ENCODE data around the gene SOX9. TPM values are rescaled to one million over a fixed set of nuclear protein-coding genes. Genes with fewer than 3 reads are reported as not detected.

SOX9 gene
- total and polyA plus RNA-seq, 8 donors: 6.6 to 81.5 (median 60.1) TPM

DNA sequence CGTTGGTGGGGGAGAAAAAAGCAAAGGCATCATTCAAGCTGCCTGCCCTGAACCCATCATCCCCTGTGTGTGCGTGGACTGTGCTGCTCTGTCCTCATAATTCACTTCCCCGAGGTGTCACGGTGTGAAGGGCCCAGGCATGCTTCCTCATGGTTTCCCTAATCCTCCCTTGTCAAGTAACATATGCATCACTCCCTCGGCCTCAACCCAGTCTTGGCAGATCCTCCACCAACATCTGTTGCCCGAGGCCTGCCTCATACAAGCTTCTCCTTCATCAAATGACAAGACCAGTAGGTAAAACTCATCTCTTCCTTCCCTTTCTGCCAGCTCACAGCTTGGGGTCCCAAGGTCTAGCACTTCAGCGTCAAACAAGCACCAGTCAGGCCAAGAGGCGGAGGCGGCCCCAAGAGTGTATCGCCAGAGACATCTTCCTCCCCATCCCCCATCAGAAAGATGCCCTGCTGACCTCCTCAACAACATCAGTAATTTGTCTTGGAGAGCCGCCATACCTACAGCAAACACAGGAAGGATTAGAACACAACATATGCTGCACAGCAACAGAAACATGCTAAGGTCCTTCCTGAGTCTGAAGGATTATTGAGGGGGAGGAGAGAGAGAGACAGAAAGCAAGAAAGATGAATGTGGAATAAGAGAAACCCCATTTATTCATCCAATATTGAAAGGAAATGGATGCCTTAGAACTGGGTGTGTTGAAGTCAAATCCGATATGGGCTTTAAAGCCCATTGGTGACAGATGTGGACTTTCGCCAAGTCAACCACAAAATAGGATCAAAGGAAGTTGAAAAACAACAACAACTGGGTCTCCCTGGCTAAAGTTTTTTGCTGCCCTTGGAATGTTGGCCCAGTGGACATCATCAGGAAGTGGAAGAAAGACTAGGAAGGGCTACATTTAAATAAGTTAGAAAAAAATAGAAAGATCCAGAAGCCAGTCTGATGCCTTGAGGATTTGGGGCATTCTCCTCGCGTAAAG is 38.4 kb downstream of the SOX9 start:
- Histone ChIP-seq H3K36me3 (no peaks in the 10 kb centered on the region), H3K27me3 (no peaks in the 10 kb centered on the region), H3K4me3 (no peak overlapping the region), H3K9me3 (no peaks in the 10 kb centered on the region), H3K27ac (no peak overlapping the region), H3K4me1 (no peaks in the 10 kb centered on the region)
- TF ChIP-seq, protein P1, sequence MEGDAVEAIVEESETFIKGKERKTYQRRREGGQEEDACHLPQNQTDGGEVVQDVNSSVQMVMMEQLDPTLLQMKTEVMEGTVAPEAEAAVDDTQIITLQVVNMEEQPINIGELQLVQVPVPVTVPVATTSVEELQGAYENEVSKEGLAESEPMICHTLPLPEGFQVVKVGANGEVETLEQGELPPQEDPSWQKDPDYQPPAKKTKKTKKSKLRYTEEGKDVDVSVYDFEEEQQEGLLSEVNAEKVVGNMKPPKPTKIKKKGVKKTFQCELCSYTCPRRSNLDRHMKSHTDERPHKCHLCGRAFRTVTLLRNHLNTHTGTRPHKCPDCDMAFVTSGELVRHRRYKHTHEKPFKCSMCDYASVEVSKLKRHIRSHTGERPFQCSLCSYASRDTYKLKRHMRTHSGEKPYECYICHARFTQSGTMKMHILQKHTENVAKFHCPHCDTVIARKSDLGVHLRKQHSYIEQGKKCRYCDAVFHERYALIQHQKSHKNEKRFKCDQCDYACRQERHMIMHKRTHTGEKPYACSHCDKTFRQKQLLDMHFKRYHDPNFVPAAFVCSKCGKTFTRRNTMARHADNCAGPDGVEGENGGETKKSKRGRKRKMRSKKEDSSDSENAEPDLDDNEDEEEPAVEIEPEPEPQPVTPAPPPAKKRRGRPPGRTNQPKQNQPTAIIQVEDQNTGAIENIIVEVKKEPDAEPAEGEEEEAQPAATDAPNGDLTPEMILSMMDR (IDR thresholded peaks at IDR 0.05): no peak
- intact Hi-C loops (cut with DNase I): no loop called here
- ATAC-seq (peak; percentile 37), DNase-seq (peak in 2 of 4 donors; percentile 31 to 54)

DNA sequence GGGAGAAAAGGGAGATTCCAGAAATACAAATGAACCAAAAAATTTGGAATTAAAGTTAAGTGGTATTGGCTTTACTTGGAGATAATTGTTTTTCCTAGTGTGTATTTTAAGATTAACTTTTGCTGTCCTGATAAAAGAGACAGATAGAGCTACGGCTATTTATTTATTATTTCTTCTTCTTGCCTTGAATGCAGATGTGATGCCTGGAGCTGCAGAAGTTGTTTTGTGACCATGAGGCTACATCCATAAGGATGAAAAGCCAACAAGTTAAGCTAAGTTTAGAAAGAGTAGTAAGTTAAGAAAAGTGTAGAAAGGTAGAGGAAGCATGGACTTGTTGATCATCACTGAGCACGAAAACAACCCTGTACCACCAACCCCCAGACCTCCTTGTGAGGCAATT is 41.7 kb downstream of the SOX9 start:
- H3K36me3 ChIP-seq: no peaks in the 10 kb centered on the region
- intact Hi-C loops (cut with DNase I): no loop called here

DNA sequence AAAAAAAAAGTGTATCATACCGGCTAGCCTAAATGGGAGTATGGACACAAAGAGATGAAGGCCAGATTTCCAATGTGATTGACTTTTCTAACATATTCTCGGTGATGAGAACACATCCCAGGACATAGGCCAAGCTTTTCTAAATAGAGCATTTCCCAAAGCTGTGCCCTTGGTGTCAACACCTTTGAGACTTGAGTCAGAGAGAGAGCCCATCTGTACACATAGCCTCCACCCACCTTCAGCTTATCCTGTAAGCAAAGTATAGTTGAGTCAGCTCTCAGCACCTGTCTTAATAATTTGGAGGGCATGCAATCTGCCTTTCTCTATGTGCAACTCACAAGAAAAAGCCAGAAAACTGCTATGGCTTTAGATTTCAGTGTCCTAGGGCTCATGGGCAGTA is 42.7 kb downstream of the SOX9 start:
- TF ChIP-seq, protein P1 (IDR thresholded peaks at IDR 0.05): no peak
- Histone ChIP-seq H3K4me3 (no peak overlapping the region), H3K4me1 (no peaks in the 10 kb centered on the region), H3K27me3 (peaks cover 0 to 9% of the 10 kb centered on the region in 2 donors), H3K27ac (no peak overlapping the region), H3K36me3 (no peaks in the 10 kb centered on the region), H3K9me3 (no peaks in the 10 kb centered on the region)
- DNase-seq (no peak), ATAC-seq (no peak)
- intact Hi-C loops (cut with DNase I): no loop called here

More for the DNA sequence above, 41.7 kb downstream of the SOX9 start:
- peaks cover 0 to 9% of the 10 kb centered on the region in 2 donors for H3K27me3 ChIP-seq
- ATAC-seq (no peak), DNase-seq (no peak)
- H3K27ac ChIP-seq: no peak overlapping the region
- no peaks in the 10 kb centered on the region for H3K4me1 ChIP-seq
- no peak overlapping the region for H3K4me3 ChIP-seq
- TF ChIP-seq, protein P1 (IDR thresholded peaks at IDR 0.05): no peak
- no peaks in the 10 kb centered on the region for H3K9me3 ChIP-seq

DNA sequence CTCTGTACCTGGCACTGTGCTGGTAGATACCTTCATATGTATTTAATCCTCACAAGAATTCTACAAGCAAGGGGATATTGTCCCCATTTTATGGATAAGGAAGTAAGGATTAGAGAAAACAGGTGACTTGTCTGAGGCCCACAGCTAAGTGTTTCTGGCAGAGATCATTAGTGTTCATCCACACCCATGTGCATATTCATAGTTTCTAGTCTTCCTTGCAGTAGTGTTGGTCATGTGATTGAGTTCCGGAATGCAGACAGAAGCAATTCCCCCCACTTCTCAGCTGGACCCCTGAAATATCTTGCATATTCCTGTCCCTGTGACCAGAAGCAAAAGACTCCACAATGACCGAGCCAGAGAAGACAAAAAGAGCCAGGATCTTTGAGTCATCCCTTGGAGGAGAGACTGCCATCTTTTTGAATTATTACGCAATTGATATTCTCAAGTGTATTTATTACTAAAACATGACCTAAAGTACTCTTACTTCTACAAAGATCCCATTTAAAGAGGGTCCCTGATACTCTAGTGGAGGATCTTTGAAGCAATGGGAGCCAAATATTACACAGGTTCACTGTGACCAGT is 43.4 kb downstream of the SOX9 start:
- Histone ChIP-seq H3K27ac (no peak overlapping the region), H3K4me1 (no peaks in the 10 kb centered on the region), H3K27me3 (peaks cover 0 to 9% of the 10 kb centered on the region in 2 donors), H3K4me3 (no peak overlapping the region), H3K36me3 (no peaks in the 10 kb centered on the region), H3K9me3 (no peaks in the 10 kb centered on the region)
- TF ChIP-seq, protein P1 (IDR thresholded peaks at IDR 0.05): no peak
- ATAC-seq (no peak), DNase-seq (no peak)
- intact Hi-C loops (cut with DNase I): no loop called here

DNA sequence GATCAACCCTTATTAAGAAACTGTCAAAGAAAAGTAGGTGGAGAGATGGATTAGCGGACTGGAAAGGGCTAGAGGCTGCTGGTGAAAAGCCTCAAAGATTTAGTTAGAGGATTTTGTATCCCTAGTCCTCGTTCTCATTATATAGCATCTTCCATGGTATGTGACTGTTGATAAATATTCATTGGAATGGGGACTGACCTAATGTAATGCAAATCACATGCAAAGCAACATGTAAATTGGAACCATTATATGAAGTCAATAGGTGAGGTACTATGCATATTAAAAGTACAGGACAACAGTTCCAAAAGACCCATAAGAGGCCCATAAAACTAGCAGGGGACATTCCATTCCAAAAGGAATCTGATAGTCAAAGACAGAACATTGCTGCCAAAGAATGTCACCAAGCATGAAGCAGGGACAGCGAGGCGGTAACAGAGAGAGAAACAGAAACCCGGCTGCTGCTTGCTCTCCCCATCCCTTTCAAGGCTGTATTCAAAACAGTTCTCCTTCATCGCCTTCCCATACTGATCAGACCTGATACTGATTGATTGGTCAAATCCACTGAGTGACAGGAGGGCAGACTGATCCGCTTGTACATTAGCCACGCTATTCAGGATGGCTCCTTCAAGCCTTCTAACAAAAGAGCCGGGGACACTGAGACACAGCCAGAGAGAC is 44.5 kb downstream of the SOX9 start:
- no peak for DNase-seq
- Histone ChIP-seq H3K9me3 (no peaks in the 10 kb centered on the region), H3K27me3 (peaks cover 0 to 9% of the 10 kb centered on the region in 2 donors), H3K36me3 (no peaks in the 10 kb centered on the region), H3K4me3 (no peak overlapping the region), H3K4me1 (no peaks in the 10 kb centered on the region), H3K27ac (no peak overlapping the region)
- intact Hi-C loops (cut with DNase I): no loop called here
- TF ChIP-seq, protein P1 (IDR thresholded peaks at IDR 0.05): no peak
- no peak for ATAC-seq
